NAMALWA (cell line): ENCODE data around the gene ANGPTL8.
A peak's percentile ranks its signal among the peaks of the same experiment; 100 is the strongest.

Source experiments
- DNase-seq: peaks from one replicate; pipeline ENCODE4 v3.0.0-alpha.2; 2015; ENCODE audit warnings: low spot score

The ANGPTL8 gene

GRCh38 chr19:11203194-11204075 lies 36.0 kb upstream of the ANGPTL8 start:
- peak; percentile 61 for DNase-seq

- DNase-seq, result no peak
Observed at GRCh38 chr19:11204076-11204602, 35.3 kb upstream of the ANGPTL8 start.

DNA sequence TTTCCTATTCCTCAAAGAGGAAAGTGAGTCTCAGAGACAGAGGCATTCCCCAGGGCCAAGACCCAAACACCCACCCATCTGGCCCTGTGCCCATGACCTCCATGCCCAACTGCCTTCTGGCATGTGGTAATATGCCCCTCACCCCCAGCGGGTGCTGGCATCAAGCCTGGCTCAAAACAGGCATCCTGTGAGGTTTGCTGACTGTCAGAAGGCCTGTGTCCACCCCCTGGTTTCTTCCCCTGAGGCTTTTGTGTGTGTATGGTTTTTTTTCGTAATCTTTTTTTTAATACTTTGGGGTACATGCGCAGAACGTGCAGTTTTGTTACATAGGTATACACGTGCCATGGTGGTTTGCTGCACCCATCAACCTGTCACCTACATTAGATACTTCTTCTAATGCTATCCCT lies 34.5 kb upstream of the ANGPTL8 start:
- DNase-seq, result no peak

GRCh38 chr19:11205939-11206570 lies 33.4 kb upstream of the ANGPTL8 start:
- DNase-seq, result no peak

- DNase-seq, result peak; percentile 49
Observed at GRCh38 chr19:11208561-11209471, 30.6 kb upstream of the ANGPTL8 start.

- no peak for DNase-seq
Observed at GRCh38 chr19:11209839-11210655, 29.4 kb upstream of the ANGPTL8 start.

GRCh38 chr19:11210656-11210928 lies 28.8 kb upstream of the ANGPTL8 start:
- no peak for DNase-seq

DNA sequence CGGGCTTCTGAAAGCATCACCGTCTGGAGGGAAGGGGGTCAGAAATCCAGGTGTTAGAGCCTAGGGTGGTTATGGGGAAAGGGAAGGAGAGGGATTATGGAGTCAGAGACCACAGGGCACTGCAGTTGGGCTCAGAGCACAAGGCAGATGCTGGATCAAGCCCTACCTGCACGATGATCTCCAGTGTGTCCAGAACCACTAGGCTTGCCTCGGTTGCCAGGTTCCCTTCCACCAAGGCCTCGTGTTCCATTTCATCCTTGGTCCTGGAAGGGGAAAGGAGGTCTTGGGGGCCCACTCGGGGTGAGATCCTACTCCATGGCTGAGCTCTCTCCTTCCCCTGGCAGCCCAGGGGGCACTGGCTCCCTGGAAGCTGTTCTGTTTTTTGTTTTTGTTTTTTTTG lies 25.0 kb upstream of the ANGPTL8 start:
- no peak for DNase-seq

- DNase-seq, result no peak
Observed at GRCh38 chr19:11221082-11221598, 18.3 kb upstream of the ANGPTL8 start.

DNA sequence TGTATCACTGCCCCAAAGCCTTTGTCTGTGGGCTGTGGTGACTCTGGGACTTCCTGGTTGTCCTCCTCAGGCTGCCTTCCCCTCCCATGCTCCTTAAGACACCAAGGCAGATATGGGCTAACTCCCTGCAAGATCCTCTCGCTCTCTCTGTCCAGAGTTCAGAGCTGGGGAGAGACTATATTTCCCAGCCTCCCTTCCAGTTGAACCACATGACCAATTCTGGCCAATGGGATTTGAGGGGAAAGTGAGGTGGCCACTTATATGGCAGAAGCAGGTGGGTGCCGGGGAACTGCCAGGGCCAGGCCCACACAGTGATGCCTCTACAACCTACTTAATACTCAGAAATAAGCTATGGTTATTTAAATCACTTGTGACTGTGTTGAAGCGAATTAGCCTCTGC lies 16.2 kb upstream of the ANGPTL8 start:
- DNase-seq, result no peak

GRCh38 chr19:11224429-11224828 lies 15.0 kb upstream of the ANGPTL8 start:
- no peak for DNase-seq

DNA sequence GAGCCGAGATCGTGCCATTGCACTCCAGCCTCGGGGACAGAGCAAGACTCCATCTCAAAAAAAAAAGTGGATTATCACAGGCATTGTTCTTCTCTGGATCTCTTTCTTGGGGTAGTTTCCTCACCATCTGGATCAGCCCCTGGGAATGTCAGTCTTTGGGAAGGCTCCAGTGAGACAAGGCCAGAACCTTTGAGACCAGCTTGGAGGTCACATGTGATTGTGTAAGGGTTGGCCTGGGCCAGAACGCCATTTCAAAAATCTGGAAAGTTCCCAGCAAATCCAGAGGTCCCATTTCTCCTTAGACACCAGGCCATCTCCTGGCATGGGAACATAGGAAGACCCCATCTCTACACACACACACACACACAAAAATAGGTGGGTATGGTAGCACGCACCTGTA lies 14.2 kb upstream of the ANGPTL8 start:
- no peak for DNase-seq

DNA sequence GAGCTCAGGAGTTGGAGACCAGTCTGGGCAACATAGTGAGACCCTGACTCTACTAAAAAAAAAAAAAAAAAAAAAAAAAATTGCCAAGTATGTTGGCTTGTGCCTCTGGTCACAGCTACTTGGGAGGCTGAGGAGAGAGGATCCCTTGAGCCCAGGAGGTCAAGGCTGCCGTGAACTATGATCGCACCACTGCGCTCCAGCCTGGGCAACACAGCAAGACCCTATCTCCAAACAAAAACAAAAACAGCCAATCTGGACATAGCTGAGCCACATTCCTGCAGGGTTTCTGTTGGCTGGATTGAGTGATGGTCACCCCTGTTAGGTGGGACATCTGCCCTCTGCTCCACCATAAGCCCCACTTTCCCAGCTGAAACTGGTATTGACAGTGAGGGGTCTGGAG lies 13.6 kb upstream of the ANGPTL8 start:
- DNase-seq, result no peak

DNA sequence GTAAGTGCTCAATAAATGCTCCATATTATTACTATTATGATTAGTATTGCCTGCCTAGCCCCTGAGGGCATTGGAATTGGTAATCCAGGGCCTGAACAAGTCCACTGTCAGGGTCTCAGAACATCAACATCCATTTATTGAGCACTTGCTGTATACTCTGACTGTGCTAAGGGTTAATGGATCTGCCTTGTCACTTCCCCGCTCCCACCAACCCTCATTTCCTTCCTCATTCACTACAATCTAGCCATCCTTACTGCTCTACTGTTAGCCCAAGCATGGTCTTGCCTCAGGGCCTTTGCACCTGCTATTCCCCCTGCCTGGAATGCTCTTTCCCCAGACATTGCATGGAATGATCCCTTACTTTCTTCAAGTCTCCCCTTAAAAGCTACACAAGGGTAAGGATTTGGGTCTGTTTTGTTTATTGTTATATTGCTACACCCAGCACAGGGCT lies 12.7 kb upstream of the ANGPTL8 start:
- DNase-seq, result no peak

DNA sequence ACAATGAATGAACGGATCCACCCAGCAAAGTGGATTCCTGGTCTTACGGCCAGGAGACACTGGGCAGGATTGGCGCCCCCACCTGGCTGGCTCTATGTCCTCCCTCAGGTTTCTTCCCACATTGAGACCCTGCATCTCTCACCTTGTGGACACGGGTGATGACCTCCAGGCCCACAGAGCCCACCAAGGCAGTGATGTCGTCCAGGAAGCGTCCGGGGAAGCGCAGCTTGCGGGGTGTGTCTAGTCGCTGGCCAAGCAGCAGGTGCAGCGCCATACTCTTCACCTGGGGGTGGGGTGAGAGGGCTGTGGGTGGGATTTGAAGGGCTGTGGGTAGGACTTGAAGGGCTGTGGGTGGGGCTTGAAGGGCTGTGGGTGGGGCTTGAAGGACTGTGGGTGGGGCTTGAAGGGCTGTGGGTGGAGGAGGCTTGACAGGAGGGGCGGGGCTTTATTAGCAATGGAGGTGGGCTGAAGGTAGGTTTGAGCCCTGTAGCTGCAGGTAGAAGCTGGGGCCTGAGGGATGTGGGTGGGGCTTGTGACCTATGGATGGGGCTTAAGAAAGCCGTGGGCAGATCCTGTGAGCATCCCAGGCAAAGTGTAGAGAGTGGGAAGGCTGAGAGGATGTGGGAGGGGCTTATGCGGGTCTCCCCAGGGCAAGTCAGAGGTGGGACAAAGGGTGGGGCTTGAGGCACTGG lies 12.1 kb upstream of the ANGPTL8 start:
- peak; percentile 75 for DNase-seq

DNA sequence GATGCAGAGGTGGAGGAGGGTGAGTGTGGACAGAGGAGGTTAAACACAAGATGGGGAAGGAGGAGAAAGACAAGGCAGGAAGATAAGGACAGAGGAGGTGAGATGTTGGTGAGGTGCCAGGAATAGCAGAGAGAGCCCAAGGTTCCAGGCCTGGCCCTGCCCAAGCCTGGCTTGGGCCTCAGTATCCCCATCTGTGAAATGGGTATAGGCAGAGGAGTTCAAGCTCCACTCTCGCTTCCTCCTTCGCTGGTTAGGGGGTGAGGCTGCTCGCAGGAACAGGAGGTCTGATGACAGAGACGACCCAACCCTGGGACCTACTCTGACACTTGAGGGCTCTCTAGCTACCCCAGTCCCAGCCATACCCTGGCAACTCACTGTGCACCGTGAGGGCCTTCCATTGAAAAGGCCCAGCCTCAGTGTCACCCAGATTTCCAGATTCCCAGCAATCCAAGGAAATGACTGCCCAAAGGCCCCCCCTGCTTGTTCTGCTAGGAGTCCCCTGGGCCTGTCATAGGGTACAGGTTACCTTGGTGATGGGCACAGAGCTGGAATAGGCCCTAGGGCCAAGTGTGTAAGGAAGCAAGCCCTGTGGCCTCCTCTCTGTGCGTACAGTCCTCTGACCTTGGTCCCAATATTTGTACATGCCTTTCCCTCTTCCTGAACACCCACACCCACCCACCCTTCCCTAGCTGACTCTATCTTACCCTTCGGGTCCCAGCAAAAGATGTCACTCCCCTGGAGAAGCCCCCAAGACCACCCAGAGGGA lies 8.6 kb upstream of the ANGPTL8 start:
- DNase-seq, result no peak

GRCh38 chr19:11232555-11232954 lies 6.9 kb upstream of the ANGPTL8 start:
- DNase-seq, result no peak

DNA sequence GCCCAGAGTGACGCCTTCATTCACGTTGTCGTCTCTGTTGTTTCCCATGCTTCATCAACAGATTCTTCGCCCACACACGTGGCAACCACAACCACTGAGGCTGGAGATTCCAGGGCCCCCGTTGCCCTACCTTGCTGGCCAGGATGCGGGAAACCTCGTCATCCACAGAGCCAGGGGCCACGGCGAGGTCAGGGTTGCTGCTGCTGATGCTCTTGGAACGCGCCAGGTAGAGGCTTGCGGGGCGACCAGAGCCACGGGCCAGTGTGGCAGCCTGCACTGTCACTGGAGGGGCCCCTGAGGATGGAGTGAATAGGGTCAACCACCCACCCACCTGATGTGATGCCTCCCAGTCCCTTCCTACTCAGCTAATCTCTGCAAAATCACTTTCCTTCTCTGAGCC lies 6.3 kb upstream of the ANGPTL8 start:
- DNase-seq, result no peak

DNA sequence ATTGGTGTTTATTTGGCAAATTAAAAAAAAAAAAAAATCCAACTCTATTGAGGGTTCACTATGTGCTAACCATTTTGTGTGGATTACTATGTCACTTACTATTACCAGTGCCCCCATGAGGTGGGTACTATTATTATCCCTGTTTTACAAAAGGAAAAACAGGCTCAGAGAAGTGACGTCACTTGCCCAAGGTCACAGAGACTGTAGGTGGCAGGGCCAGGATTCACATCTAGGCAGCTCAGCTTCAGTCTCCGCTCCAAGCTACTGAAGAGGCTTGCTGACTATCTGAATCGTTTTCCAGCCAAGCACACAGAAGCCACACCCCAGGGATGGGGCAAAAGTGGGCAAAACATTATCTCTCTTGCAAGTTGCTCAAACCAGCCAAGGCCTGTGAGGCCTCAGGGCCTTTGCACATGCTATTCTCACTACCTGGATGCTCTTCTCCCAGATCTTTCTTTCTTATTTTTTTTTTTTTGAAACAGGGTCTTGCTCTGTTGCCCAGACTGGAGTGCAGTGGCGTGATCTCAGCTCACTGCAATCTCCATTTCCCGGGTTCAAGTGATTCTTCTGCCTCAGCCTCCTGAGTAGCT lies 4.8 kb upstream of the ANGPTL8 start:
- peak; percentile 52 for DNase-seq
